ENCODE results near the gene NHS.

NHS gene

DNA sequence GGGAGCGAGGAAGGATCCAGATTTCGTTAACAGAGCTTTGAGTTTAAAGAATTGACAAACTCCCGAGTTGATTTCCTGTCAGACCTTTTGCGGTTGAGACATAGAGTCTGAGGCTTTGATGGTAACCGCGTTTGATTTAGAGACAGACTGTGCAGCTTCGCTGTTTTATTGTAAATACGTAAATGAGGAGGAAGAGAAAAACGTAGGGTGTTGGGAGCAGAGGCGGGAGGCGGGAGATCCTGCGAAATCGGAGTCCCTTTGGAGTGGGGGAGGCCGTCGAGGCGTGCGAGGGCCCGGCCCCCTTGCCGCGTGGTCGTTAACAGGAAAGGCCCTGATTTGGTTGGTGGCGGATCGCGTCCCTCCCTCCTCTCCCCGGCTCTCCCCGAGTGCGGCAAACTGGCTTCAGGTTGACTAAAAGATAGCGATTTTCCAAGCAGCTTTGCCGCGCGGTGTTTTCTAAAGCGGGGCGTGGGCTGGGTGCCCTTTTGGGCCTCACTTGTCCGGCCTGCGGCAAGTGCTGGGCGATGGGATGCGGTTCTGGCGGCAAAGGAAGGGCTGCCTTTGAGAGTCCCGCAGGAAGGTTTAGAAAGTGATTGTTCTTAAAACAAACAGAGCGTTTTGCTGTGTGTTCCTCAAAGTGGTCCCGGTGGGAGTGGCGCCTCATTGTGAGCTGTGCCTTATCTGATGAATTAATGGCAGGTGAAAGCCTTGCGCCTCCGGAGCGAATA is 363.1 kb downstream of the NHS start:
- peak; percentile 27 to 65 (median 42) for DNase-seq

DNA sequence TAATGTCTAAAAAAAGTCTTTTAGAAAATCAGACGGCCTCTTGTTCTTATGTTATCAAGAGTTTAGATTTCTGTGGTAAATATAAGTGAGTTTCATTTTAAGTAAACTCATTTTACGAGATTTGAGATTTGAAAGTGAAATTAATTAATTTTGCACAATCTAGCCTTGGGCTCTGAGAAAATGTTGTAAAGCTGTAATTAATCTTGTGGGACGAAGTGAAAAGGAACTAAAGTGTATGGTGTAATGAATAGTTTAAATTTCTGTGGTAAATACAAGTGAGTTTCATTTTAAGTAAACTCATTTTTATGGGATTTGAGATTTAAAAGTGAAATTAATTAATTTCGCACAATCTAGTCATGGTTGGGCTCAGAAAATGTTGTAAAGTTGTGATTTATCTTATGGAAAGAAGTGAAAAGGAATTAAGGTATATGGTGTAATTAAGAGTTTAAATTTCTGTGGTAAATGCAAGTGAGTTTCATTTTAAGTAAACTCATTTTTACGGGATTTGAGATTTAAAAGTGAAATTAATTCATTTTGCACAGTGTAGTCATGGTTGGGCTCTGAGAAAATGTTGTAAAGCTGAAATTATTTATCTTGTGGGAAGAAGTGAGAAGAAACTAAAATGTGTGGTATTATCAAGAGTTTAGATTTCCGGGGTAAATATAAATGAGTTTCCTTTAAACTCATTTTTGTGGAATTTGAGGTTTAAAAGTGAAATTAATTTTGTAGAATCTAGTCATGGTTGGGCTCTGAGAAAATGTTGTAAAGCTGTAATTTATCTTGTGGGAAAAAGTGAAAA is 363.9 kb downstream of the NHS start:
- DNase-seq = no peak

DNA sequence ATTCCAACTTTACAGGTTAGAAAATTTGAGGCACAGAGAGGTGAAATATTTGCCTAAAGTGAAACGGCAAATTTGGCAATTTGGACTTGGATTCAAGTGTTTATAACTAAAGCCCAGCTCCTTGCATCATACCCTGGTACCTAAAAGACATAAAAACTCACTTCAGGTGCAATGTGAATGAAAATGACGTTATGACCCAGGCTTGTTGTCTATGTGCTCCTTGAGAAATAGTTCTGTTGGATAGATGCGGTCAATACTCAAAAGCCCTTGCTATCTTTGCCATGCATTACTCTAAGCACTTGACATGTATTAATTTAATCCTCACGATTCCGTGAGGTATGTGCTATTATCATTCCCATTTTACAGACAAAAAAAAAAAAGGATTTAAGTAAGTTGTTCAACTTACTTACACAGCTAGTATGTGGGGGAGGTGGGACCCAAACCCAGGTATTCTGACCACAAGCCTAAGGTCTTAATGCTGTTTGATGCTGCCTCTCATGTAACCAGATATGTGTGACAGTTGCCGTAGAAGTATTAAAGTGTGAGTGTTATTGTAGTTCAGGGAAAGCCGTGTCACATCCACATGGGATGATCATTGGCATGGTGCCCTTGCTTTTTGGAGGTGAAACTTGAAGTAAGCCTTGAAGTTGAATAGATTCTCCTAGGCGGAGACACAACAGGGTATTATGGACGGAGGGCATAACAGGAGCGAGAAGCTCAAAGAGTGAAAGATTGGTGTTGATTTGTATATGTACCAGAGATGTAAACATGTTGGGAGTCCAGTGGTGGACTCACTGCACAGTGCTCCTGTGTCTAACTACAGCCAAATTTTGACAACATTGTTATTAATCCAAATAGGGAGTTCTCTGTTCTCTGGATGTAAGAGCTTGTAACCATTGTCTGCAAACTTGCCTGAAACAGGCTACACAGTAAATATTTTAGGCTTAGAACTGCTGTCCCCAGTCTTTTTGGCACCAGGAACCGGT is 365.4 kb downstream of the NHS start:
- no peak for DNase-seq

DNA sequence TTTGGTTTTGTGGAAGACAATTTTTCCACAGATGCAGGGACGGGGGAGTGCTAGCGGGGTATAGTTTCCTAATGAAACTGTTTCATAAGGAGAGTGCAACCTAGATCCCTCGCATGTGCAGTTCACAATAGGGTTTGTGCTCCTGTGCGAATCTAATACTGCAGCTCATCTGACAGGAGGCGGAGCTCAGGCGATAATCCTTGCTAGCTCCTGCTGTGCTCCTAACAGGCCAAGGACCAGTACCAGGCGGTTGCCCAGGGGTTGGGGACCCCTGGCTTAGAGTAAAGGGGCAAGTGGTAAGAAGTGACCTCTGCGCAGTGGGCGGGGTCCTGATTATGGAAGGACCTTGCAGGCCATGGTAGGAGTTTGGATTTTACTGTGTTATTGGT is 366.1 kb downstream of the NHS start:
- no peak for DNase-seq

DNA sequence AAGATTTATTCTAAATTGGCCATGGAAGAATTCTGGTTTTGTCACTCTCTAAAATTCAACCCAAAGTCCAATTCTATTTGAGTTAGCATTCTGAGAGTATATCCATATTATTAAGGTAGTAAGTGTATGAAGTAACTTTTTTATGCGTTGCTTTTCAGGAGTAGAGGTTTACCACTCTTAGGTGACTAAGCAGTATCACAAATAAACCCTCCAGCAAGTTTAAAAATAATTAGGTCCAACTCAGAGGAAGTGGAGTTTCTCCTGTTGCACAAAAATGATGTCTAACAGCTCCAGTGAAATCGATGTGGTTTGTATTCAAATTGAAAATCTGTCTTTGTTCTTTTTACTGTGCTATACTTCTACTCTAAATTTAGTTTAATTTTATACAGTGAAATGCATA is 368.9 kb downstream of the NHS start:
- DNase-seq = peak in 1 of 4 experiments; percentile 6

DNA sequence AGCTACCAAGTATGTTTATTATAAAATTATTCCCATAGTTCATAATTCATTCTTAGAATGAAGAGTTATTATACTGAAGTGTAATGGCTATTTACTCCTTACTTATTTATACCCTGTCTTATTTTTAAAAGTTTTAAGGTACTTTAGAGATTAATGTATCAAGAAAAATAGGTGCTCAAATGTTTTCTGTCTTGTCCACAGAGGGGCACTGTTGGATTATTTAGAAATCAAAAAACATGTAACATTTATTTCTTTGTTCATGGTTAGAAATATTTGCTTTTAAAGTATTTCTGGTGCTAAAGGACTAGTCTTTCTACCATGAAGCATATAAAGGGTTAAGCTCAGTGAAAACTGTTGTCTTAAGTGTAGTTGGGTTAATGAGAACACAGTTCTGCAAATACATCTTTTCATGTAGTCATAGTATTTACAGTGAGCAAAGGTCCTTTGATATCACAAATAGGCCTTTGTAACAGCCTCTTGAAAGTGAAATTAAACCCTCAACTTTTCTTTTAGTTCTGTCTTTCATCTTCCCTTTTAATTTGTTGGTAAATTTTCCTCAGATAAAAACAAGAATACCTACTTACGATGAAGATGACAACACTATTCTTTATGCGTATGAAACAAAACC is 370.0 kb downstream of the NHS start:
- no peak for DNase-seq

DNA sequence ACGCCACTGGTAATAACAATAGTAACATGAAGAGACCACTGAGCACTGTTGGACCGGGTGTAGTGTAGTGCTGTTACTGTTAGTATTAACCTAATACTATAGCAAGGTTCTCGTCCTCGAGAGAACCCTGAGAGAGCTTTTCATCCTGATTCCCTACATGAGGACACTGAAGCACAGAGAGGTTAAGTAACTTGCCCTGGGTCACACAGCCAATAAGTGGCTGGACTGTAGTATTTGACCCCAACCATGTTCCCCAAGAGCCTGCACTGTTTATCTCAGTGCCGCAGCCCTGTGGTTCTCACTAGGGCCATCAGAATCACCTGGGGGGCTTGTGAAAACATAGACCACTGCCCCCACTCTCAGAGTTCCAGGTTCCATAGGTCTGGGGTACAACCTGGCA is 372.7 kb downstream of the NHS start:
- DNase-seq = no peak

DNA sequence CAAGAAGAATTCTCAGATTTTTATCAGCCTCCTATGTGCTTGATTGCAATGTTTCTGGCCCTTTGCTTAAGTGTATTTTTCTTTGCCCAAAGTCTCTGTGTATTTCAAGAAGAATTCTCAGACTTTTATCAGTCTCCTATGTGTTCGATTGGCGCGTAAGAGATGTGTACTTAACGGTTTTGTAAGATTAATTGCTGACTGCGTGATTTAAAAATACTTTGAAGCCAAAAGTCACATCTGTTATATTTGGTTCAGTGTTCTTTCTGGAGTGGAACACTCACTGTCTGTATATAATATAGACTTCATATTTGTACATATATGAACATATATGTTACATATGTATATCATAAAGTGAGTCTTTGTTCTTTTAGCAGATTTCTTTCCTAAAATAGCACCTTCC is 373.7 kb downstream of the NHS start:
- no peak for DNase-seq

DNA sequence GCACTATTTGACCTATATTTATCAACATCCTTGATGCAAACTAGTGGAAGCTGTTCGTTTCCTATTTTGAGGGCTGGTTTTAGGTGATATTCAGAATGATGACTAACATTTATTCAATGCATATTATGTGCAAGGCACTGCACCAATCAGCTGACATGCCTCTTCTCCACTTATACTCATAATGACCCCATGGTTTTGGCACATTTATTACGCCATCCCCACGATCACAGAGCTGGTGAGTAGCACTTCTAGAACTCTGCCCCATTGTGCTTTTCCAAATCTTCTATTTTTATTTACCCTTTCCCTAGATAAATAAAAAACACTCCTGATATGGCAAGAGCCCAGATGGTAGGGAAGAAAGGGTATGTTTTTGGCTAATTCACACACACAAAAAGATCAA is 375.4 kb downstream of the NHS start:
- DNase-seq = peak in 1 of 4 experiments; percentile 10

DNA sequence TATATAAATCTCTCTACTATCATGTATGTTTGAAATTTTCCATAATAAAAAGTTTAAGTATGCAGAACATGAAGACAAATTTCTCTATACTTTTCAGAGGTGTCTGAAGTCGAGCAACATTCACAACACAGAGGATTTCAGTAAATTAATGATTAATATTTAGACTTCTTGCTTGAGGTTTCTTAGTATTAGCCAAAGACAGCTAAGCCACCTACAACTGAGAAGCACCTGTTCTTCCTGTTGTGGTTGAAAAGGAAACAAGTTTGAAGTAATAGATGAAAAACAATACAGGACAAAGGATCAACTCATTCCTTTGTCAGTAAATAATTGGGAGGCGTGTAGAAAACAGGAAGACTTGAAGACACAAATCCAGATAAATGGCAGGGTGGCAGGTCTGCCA is 383.4 kb downstream of the NHS start:
- DNase-seq = no peak

DNA sequence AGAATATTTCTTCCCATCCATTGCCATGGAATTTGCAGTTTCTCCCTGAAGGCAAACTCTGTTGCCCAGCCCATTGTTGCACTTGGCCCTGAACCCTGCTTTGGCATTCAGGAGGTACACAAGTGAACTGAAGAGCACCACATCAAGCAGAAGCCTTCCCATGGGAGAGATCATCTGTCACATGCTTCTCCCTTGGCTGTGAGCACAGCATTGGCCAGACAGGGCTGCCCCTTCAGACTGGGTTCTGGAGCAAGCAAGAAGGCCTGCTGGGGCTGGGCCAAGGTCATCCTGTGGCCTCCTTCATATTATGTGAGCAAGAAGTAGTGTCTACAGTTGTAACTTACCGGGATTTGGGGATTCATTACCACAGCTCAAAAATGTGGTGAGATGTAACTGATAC is 385.0 kb downstream of the NHS start:
- DNase-seq = no peak

DNA sequence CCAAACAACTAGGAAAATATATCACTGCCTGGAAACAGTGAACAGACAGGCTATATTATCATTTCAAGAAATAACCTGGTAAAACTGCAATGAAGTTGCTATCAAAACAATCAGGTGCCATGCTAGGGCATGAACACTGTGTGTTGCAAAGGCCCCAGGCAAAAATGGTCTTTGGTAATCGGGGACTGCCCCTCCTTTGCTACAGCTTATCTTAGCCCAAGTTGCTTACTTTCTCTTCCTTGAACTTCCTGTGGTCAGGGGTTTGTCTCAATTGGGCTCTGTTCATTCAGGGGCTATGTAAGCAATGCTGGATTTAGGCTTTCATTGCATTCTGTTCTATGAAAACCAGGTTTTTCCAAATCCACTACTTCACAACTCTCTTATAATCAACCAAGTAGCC is 392.7 kb downstream of the NHS start:
- DNase-seq = no peak

DNA sequence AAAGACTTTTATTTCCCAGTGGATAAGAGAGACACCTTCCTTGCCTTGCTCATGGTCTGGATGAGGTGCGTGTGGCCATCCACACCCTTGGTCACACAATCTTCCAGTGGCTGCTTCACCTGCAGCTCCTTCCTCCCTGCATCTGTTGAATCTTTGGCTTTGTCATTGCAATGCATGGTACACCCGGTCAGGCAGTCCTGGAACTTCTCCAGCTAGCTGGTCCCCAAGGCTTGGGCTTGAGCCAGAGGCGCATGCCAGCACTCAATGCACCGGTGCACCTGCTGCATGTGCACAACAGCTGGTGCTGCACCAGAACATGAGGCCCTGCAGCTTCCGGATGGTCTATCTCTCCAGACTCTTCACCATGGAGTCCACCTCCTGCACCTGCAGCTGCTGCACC is 394.0 kb downstream of the NHS start:
- DNase-seq = no peak

DNA sequence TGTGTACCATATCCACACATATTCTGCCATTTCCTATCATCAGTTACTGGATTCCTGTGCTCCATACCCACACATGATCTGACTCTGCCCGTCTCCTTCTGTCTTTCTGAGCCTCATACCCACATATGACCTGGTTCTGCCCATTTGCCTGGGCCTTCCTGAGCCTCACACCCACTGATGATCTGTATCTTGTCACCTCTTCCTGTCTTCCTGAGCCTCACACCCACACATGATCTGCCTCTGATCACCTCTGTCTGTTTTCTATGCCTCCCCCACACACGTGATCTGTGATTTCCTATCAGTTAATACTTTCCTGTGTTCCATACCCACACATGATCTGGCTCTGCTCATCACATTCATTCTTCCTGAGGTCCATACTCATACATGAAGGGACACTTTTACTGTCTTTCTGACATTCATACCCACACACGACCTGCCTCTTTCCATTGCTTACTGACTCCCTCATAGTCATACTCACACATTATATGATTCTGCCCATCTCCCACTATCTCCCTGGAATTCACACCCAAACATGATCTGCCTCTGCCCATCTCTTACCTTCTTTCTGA is 394.8 kb downstream of the NHS start:
- DNase-seq = no peak

DNA sequence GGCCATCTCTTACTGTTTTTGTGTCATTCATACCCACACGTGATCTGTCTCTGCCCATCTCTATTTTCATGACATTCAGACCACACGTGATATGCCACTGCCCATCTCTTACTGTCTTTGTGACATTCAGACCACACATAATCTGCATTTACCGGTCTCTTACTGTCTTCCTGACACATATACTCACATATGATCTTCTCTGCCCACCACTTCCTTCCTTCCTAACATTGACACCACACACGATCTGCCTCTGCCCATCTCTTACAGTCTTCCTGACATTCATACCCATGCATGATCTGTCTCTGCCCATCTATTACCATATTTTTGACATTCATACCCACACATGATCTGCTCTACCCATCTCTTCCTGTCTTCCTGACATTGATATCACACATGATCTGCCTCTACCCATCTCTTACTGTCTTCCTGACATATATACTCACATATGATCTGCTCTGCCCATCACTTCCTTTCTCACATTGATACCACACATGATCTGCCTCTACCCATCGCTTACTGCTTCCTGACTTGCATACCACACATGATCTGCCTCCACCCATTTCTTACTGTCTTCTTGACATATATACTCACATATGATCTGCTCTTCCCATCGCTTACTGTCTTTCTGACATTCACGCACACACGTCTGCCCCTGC is 398.3 kb downstream of the NHS start:
- no peak for DNase-seq

DNA sequence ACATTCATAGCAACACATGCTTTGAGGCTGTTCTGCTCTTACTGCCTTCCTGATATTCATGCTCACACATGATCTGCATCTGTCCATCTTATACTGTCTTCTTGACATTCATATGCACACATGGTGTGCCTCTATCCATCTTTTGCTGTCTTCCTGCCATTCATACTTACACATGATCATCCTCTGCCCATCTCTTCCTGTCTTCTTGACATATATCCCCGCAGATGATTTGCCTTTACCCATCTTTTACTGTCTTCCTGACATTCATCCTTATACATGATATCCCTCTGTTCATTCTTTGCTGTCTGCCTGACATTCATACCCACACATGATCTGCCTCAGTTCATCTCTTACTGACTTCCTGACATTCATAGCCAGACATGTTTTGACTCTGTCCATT is 399.1 kb downstream of the NHS start:
- no peak for DNase-seq

DNA sequence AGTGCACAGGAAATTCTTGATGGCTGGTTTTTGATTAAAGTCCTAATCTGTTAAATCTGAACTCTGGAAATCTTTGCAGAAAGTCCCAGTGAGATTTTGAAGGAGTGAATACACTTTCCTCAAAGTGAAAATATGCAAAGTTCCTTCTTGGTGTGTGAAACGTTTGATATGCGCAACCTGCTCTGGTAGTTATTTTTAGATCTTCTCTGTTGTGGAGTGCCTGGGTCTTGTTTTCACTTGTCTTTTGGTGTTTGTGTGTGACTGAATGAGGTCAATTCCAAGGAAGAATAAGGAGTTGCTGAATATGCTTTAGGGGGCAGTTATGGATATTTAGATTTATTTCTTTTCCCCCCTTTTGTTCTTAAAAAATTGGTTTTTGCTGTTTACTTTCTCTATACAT is 404.0 kb downstream of the NHS start:
- no peak for DNase-seq

DNA sequence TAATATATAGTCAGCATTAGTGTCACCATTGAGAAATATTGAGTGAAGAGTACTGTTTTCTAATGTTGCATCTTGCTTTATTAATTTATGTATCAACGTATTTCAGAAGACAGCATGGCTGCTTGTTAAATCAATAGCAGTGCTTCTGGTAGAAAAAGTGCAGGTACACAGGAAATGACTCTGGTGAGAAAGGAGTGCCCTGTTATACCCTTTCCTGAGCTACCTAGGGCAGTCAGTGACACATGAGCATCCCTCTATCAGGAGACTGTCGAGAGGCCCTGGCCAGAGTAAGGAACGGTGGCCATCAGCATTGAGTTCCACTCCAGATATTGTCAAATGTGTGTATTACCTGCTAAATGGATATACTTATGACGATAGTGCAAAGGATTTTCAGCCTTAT is 404.4 kb downstream of the NHS start:
- no peak for DNase-seq
